ENCODE results near the gene DNAH1. TPM values are rescaled to one million over a fixed set of nuclear protein-coding genes. Genes with fewer than 3 reads are reported as not detected.

The DNAH1 gene
- total RNA-seq, 3 donors from 2014 or later, result 7.5 to 11.5 (median 10.8) TPM

GRCh38 chr3:52438579-52439425, 122.7 kb downstream of the DNAH1 start:
- no peaks in the 10 kb centered on the region for H3K9me3 ChIP-seq
- no peak overlapping the region for H3K4me3 ChIP-seq
- H3K36me3 ChIP-seq, result no peaks in the 10 kb centered on the region
- peak overlapping the region; percentile 38 to 85 for H3K27ac ChIP-seq
- intact Hi-C loops (cut with DNase I; ENCODE audit: low total_unique reads), result no loop called here
- DNase-seq (ENCODE audit: low spot score in 2 of 2), result peak in 1 of 2 donors; percentile 30
- no peaks in the 10 kb centered on the region for H3K27me3 ChIP-seq
- H3K4me1 ChIP-seq, result peaks cover 4 to 5% of the 10 kb centered on the region in 2 donors
- no peak for TF ChIP-seq POLR2A (IDR thresholded peaks at IDR 0.05)

GRCh38 chr3:52439426-52440248, 123.5 kb downstream of the DNAH1 start:
- TF ChIP-seq POLR2AphosphoS5 (IDR thresholded peaks at IDR 0.05), result no peak
- no peak for TF ChIP-seq POLR2A (IDR thresholded peaks at IDR 0.05)
- TF ChIP-seq, protein P1, sequence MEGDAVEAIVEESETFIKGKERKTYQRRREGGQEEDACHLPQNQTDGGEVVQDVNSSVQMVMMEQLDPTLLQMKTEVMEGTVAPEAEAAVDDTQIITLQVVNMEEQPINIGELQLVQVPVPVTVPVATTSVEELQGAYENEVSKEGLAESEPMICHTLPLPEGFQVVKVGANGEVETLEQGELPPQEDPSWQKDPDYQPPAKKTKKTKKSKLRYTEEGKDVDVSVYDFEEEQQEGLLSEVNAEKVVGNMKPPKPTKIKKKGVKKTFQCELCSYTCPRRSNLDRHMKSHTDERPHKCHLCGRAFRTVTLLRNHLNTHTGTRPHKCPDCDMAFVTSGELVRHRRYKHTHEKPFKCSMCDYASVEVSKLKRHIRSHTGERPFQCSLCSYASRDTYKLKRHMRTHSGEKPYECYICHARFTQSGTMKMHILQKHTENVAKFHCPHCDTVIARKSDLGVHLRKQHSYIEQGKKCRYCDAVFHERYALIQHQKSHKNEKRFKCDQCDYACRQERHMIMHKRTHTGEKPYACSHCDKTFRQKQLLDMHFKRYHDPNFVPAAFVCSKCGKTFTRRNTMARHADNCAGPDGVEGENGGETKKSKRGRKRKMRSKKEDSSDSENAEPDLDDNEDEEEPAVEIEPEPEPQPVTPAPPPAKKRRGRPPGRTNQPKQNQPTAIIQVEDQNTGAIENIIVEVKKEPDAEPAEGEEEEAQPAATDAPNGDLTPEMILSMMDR (IDR thresholded peaks at IDR 0.05), result no peak
- Histone ChIP-seq H3K36me3 (no peaks in the 10 kb centered on the region), H3K4me3 (no peak overlapping the region), H3K9me3 (no peaks in the 10 kb centered on the region), H3K27ac (peak overlapping the region in 1 of 2 donors; percentile 85), H3K27me3 (no peaks in the 10 kb centered on the region), H3K4me1 (peaks cover 0 to 5% of the 10 kb centered on the region in 2 donors)
- peak in 1 of 2 donors; percentile 44 for DNase-seq (ENCODE audit: low spot score in 2 of 2)
- intact Hi-C loops (cut with DNase I; ENCODE audit: low total_unique reads), result no loop called here

- Histone ChIP-seq H3K27me3 (no peaks in the 10 kb centered on the region), H3K36me3 (no peaks in the 10 kb centered on the region), H3K4me1 (peaks cover 0 to 5% of the 10 kb centered on the region in 2 donors), H3K4me3 (no peak overlapping the region), H3K27ac (peak overlapping the region in 1 of 2 donors; percentile 85), H3K9me3 (no peaks in the 10 kb centered on the region)
- TF ChIP-seq POLR2A (IDR thresholded peaks at IDR 0.05) (no peak), POLR2AphosphoS5 (IDR thresholded peaks at IDR 0.05) (no peak)
- TF ChIP-seq, protein P1 (IDR thresholded peaks at IDR 0.05), result no peak
- intact Hi-C loops (cut with DNase I; ENCODE audit: low total_unique reads), result no loop called here
- DNase-seq (ENCODE audit: low spot score in 2 of 2), result peak in 1 of 2 donors; percentile 30
Observed at GRCh38 chr3:52440249-52440551, 124.1 kb downstream of the DNAH1 start.

DNA sequence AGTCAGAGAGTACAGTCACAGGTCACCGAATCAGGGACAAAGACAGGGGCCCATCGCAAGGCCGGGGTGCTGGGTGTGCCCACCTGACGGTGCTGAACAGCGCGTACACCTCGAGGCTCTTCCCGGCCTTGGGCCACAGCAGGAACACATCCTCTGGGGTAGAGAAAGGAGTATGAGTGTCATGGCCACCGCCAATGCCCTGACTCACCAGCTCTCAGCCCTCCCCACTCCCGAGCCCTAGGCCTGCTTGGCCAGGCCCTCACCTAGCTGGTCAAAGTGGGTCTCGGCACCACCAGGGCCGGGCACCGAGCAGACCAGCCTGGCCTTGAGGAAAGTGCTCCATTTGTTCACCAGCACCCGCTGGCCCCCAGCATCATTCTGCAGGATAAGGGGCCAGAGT, 124.6 kb downstream of the DNAH1 start:
- H3K27me3 ChIP-seq, result no peaks in the 10 kb centered on the region
- H3K36me3 ChIP-seq, result no peaks in the 10 kb centered on the region
- H3K4me1 ChIP-seq, result peaks cover 0 to 5% of the 10 kb centered on the region in 2 donors
- no peaks in the 10 kb centered on the region for H3K9me3 ChIP-seq
- H3K4me3 ChIP-seq, result peak overlapping the region in 1 of 3 donors; percentile 52
- TF ChIP-seq POLR2A (IDR thresholded peaks at IDR 0.05), result no peak
- intact Hi-C loops (cut with DNase I; ENCODE audit: low total_unique reads), result no loop called here
- peak overlapping the region in 1 of 2 donors; percentile 66 for H3K27ac ChIP-seq
- DNase-seq (ENCODE audit: low spot score in 2 of 2), result no peak

GRCh38 chr3:52441091-52441771, 125.1 kb downstream of the DNAH1 start:
- DNase-seq (ENCODE audit: low spot score in 2 of 2), result no peak
- no peaks in the 10 kb centered on the region for H3K9me3 ChIP-seq
- no peaks in the 10 kb centered on the region for H3K27me3 ChIP-seq
- intact Hi-C loops (cut with DNase I; ENCODE audit: low total_unique reads), result no loop called here
- no peaks in the 10 kb centered on the region for H3K36me3 ChIP-seq
- H3K4me3 ChIP-seq, result peak overlapping the region in 1 of 3 donors; percentile 52
- peaks cover 0 to 5% of the 10 kb centered on the region in 2 donors for H3K4me1 ChIP-seq
- TF ChIP-seq, protein P1 (IDR thresholded peaks at IDR 0.05), result no peak
- TF ChIP-seq POLR2A (IDR thresholded peaks at IDR 0.05), result no peak
- TF ChIP-seq POLR2AphosphoS5 (IDR thresholded peaks at IDR 0.05), result no peak
- H3K27ac ChIP-seq, result peak overlapping the region in 1 of 2 donors; percentile 66
